Measurements from ENCODE around the gene ABHD17C. TPM values are rescaled to one million over a fixed set of nuclear protein-coding genes. Genes with fewer than 3 reads are reported as not detected.

The ABHD17C gene
- total RNA-seq, 1 experiment from 2014 or later = 42.2 TPM

DNA sequence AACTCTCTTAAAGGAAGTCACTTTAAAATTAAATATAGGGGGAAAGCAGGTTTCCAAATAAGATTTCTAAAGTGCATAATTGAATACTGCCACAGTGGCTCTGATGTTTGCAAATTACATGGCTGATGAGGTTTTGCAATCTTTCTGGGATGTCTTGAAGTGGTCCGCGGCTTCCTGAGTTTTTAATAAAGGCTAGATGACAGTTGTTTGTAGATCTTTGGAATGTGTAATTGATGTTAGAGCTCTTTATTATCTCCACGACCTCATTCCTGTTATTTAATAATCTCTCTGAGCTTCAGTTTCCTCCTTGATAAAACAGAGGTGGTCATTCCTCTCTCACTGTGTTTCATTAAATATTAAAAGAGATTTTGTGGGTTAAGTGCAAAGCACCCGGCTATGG, 57.1 kb downstream of the ABHD17C start:
- POLR2A ChIA-PET (ENCODE audit: unreplicated experiment) = no interaction called here
- 0 out of 2 replicates have a peak, but pooled peaks cover 6% of the 10 kb centered on the region for H3K4me1 ChIP-seq (replicated peaks; ENCODE audit: insufficient read depth)
- TF ChIP-seq EZH2 (IDR thresholded peaks at IDR 0.05; ENCODE audit: low read depth) = no peak
- TF ChIP-seq, protein P1, sequence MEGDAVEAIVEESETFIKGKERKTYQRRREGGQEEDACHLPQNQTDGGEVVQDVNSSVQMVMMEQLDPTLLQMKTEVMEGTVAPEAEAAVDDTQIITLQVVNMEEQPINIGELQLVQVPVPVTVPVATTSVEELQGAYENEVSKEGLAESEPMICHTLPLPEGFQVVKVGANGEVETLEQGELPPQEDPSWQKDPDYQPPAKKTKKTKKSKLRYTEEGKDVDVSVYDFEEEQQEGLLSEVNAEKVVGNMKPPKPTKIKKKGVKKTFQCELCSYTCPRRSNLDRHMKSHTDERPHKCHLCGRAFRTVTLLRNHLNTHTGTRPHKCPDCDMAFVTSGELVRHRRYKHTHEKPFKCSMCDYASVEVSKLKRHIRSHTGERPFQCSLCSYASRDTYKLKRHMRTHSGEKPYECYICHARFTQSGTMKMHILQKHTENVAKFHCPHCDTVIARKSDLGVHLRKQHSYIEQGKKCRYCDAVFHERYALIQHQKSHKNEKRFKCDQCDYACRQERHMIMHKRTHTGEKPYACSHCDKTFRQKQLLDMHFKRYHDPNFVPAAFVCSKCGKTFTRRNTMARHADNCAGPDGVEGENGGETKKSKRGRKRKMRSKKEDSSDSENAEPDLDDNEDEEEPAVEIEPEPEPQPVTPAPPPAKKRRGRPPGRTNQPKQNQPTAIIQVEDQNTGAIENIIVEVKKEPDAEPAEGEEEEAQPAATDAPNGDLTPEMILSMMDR (conservative IDR thresholded peaks at IDR 0.05) = no peak
- no peak for DNase-seq
- H3F3A ChIP-seq (ENCODE audit: insufficient read depth, low read depth) = peaks cover 32% of the 10 kb centered on the region; the same call in 1 of the 2 replicates
- H3K9me2 ChIP-seq (ENCODE audit: insufficient read depth) = no peaks in the 10 kb centered on the region
- no peaks in the 10 kb centered on the region for H3K27me3 ChIP-seq (ENCODE audit: insufficient read depth, low read depth)
- no peak overlapping the region for H3K4me2 ChIP-seq
- H3K9me3 ChIP-seq (ENCODE audit: insufficient read depth, low read depth) = no peaks in the 10 kb centered on the region
- no peak overlapping the region for H3K4me3 ChIP-seq
- H3K27ac ChIP-seq = 0 out of 2 replicates have a peak overlapping the region, but pooled peaks have one; percentile 29
- peaks cover 50% of the 10 kb centered on the region for H3K79me2 ChIP-seq (ENCODE audit: low read depth)
- intact Hi-C loops (cut with micrococcal nuclease; ENCODE audit: unreplicated experiment) = no loop called here
- CTCF ChIA-PET = no interaction called here
- peaks cover 61% of the 10 kb centered on the region for H3K36me3 ChIP-seq (ENCODE audit: low read depth)
- peaks cover 30% of the 10 kb centered on the region for H4K20me1 ChIP-seq (ENCODE audit: insufficient read depth)
- H2AFZ ChIP-seq = no peak overlapping the region
- no TSS peak for BruUV-seq (replicated peaks)

GRCh38 chr15:80753161-80753560, 58.1 kb downstream of the ABHD17C start:
- Histone ChIP-seq H3K4me1 (replicated peaks; ENCODE audit: insufficient read depth) (0 out of 2 replicates have a peak, but pooled peaks cover 6% of the 10 kb centered on the region), H3K27ac (no peak overlapping the region), H4K20me1 (ENCODE audit: insufficient read depth) (peaks cover 21% of the 10 kb centered on the region), H3K79me2 (ENCODE audit: low read depth) (peaks cover 40% of the 10 kb centered on the region), H3K4me2 (no peak overlapping the region), H3K4me3 (no peak overlapping the region), H3K27me3 (ENCODE audit: insufficient read depth, low read depth) (no peaks in the 10 kb centered on the region), H3F3A (ENCODE audit: insufficient read depth, low read depth) (peaks cover 31% of the 10 kb centered on the region; the same call in 1 of the 2 replicates), H3K36me3 (ENCODE audit: low read depth) (peaks cover 61% of the 10 kb centered on the region), H3K9me2 (ENCODE audit: insufficient read depth) (no peaks in the 10 kb centered on the region), H2AFZ (no peak overlapping the region), H3K9me3 (ENCODE audit: insufficient read depth, low read depth) (no peaks in the 10 kb centered on the region)
- TF ChIP-seq, protein P1 (conservative IDR thresholded peaks at IDR 0.05) = no peak
- no peak for TF ChIP-seq EZH2 (IDR thresholded peaks at IDR 0.05; ENCODE audit: low read depth)
- BruUV-seq (replicated peaks) = no TSS peak
- intact Hi-C loops (cut with micrococcal nuclease; ENCODE audit: unreplicated experiment) = no loop called here
- CTCF ChIA-PET = no interaction called here
- POLR2A ChIA-PET (ENCODE audit: unreplicated experiment) = no interaction called here
- no peak for DNase-seq

- H3K4me1 ChIP-seq (replicated peaks; ENCODE audit: insufficient read depth) = 0 out of 2 replicates have a peak, but pooled peaks cover 6% of the 10 kb centered on the region
- H3K9me2 ChIP-seq (ENCODE audit: insufficient read depth) = no peaks in the 10 kb centered on the region
- H3K79me2 ChIP-seq (ENCODE audit: low read depth) = peaks cover 32% of the 10 kb centered on the region
- H3K27ac ChIP-seq = no peak overlapping the region
- TF ChIP-seq EZH2 (IDR thresholded peaks at IDR 0.05; ENCODE audit: low read depth) = no peak
- TF ChIP-seq, protein P1 (conservative IDR thresholded peaks at IDR 0.05) = no peak
- H3K27me3 ChIP-seq (ENCODE audit: insufficient read depth, low read depth) = no peaks in the 10 kb centered on the region
- H2AFZ ChIP-seq = no peak overlapping the region
- H4K20me1 ChIP-seq (ENCODE audit: insufficient read depth) = peaks cover 15% of the 10 kb centered on the region
- BruUV-seq (replicated peaks) = no TSS peak
- H3K9me3 ChIP-seq (ENCODE audit: insufficient read depth, low read depth) = no peaks in the 10 kb centered on the region
- H3K4me2 ChIP-seq = no peak overlapping the region
- peaks cover 57% of the 10 kb centered on the region for H3K36me3 ChIP-seq (ENCODE audit: low read depth)
- DNase-seq = no peak
- intact Hi-C loops (cut with micrococcal nuclease; ENCODE audit: unreplicated experiment) = no loop called here
- ChIA-PET CTCF (no interaction called here), POLR2A (ENCODE audit: unreplicated experiment) (no interaction called here)
- H3F3A ChIP-seq (ENCODE audit: insufficient read depth, low read depth) = peaks cover 24% of the 10 kb centered on the region; the same call in 1 of the 2 replicates
- H3K4me3 ChIP-seq = no peak overlapping the region
These were observed 58.9 kb downstream of the ABHD17C start for GRCh38 chr15:80754014-80754413.

All from PC-9 (cell line).